Measurements from ENCODE around the gene ZIC1.

- no peak for TF ChIP-seq CTCF (conservative IDR thresholded peaks at IDR 0.05; ENCODE audit: low read depth, low read length)
- TF ChIP-seq RAD21 (IDR thresholded peaks at IDR 0.05; ENCODE audit: low read length) = no peak
- TF ChIP-seq RCOR1 (IDR thresholded peaks at IDR 0.05; ENCODE audit: insufficient replicate concordance, low read length) = no peak
- TF ChIP-seq MAFK (IDR thresholded peaks at IDR 0.05; ENCODE audit: low read depth, low read length) = no peak
- no peak for TF ChIP-seq FOS (IDR thresholded peaks at IDR 0.05; ENCODE audit: low read depth, low read length)
- no peak for TF ChIP-seq POLR2A (IDR thresholded peaks at IDR 0.05; ENCODE audit: low read depth, low read length)
- TF ChIP-seq SMC3 (IDR thresholded peaks at IDR 0.05; ENCODE audit: low read depth, low read length) = no peak
- no peak for TF ChIP-seq CHD1 (IDR thresholded peaks at IDR 0.05; ENCODE audit: low read depth, low read length)
Observed at GRCh38 chr3:147383617-147384016, 25.5 kb upstream of the ZIC1 start.

Data from IMR-90 (cell line).